Inflammatory macrophage treated with lipopolysaccharide for 1 hour (primary cell): ENCODE results near the gene VAV1.
"Not testable (repeated sequence)": the region's sequence is repeated elsewhere in the genome, so short reads cannot be mapped to it uniquely, and the experiment has no call there.

Experiments used
- DNase-seq, 2 donors: peaks; one replicate each; pipeline ENCODE4 v3.0.0-alpha.2; 2020 to 2022

The VAV1 gene

DNA sequence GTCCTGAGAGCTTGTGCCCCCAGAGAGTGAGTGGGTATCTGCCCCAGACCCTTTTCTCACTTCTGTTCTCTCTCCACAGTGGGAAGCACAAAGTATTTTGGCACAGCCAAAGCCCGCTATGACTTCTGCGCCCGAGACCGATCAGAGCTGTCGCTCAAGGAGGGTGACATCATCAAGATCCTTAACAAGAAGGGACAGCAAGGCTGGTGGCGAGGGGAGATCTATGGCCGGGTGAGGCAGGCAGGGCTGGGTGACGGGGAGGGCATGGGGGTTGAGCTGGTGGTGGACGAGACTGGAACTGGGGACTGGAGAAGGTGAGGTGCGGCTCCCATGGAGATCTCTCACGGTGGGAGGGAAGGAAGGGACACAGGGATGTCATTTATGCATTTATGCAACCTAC lies 81.4 kb downstream of the VAV1 start:
- DNase-seq, result no peak

DNA sequence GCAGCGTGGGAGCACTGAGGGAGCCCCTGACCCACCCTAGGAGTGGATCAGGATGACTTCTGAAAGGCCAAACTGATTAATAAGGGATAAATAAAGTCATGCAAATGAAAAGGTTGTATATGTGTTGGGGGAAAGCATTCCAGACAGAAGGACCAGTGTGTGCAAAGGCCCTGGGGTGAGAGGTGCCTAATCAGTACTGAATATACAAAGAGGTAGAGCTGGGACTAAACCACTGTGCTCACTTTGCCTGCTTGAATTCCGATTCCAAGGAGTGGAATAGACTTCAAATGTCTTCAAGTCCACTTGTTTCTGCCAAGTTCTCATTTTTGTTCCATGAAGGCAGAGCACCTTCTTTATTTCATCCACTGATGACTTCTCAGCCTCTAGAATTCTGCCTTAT lies 82.2 kb downstream of the VAV1 start:
- no peak for DNase-seq

DNA sequence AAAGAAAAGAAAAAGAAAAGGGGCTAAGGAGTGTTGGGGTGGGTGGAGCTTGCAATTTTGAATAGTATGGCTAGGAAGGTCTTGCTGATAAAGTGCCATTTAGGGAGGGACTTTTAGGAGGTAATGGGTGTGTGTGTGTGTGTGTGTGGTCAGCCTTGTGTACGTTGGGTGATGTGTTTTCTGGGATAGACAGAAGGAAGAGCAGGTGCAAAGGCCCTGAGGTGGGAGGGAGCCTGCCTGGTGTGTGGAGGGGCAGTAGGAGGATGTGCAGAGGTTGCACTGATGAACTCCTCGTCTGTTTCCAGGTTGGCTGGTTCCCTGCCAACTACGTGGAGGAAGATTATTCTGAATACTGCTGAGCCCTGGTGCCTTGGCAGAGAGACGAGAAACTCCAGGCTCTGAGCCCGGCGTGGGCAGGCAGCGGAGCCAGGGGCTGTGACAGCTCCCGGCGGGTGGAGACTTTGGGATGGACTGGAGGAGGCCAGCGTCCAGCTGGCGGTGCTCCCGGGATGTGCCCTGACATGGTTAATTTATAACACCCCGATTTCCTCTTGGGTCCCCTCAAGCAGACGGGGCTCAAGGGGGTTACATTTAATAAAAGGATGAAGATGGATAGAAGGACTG lies 84.4 kb downstream of the VAV1 start:
- no peak for DNase-seq

DNA sequence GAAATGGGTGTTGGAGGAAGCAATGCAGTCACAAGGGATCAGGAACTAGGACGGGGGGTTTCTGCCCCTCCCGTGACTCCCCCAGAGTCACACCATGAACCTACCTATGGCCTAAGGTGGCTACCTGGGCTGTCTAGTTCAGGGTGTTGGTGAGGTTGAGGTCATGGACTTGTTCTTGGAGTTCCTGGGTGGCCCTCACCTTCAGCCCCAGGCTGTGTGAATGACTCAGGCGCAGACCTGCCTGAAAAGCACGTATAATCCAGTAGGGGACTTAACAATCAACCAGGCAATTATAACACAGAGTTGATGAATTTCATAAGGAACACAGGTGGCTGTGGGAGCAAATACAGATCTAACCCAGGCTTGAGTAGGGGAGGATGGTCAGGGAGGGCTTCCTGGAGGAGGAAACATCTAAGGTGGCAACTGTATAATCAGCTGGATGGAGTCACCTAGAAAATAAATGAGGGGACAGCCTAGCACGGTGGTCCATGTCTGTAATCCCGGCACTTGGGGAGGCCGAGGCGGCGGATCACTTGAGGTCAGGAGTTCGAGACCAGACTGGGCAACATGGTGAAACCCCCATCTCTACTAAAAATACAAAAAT lies 89.3 kb downstream of the VAV1 start:
- DNase-seq, result no peak

DNA sequence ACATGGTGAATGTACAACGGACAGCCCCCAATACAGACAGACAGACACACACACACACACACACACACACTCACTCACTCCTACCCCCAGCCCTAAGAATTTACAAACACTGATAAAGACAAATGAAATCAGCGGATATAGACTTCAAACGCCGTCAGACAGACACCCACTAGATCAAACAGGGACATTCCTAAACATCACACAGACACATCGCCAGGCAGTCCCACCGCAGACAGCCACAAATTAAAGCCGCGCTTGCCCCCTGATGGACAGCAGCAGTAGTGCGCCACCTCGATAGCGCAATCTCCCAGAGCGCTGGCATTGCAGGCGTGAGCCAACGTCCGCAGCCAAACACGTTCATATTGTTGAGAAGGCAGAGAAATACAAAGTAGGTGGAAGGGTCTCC lies 90.2 kb downstream of the VAV1 start:
- peak; percentile 88 to 96 for DNase-seq

DNA sequence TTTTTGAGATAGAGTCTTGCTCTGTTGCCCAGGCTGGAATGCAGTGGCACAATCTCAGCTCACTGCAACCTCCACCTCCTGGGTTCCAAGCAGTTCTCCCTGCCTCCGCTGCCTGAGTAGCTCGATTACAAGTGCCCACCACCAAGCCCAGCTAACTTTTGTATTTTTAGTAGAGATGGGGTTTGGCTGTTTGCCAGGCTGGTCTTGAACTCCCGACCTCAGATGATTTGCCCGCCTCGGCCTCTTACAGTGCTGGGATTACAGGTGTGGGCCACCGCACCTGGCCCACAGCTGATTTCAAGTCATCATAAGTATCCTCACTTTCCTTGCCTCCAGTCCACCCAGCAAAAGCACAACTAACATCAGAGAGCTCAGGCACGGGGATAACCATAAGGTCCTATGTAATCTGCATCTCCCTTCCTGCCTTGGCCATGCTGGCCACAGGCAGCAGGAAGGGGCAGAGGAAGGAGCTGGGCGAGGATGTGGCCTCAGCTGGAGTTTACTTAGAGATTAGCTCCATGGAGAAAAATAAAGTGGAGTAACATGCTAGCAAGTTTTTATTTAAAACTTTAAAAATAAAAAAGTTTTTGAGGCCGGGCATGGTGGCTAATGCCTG lies 91.9 kb downstream of the VAV1 start:
- DNase-seq, result no peak

DNA sequence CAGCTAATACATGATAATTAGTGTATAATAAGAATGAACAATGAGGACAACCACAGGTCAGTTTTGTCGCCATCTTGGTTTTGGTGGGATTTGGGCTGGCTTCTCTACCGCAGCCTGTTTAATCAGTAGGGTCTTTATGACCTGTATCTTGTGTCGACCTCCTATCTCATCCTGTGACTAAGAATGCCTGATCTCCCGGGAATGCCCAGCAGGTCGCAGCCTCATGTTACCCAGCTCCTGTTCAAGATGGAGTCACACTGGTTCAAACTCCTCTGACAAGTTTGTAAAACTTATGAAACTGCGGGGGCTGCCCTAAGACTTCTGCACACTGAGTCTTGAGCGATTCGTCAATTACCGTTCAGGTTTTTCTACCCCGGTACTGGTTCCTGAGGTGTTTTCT lies 93.3 kb downstream of the VAV1 start:
- DNase-seq, result no peak

DNA sequence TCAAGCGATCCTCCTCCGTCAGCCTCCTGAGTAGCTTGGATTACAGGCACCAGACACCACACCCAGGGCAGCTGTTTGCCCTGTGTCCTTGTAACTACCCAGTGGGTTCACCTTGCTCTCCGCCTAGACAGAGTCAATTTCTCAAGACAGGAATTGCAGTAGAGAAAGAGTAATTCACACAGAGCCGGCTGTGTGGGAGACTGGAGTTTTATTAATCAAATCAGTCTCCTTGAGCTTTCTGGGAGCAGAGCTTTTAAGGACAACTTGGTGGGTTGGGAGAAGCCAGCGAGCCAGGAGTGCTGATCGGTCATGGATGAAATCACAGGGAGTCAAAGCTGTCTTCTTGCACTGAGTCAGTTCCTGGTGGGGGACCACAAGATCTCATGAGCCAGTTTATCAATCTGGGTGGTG lies 94.2 kb downstream of the VAV1 start:
- peak; percentile 35 to 70 for DNase-seq

DNA sequence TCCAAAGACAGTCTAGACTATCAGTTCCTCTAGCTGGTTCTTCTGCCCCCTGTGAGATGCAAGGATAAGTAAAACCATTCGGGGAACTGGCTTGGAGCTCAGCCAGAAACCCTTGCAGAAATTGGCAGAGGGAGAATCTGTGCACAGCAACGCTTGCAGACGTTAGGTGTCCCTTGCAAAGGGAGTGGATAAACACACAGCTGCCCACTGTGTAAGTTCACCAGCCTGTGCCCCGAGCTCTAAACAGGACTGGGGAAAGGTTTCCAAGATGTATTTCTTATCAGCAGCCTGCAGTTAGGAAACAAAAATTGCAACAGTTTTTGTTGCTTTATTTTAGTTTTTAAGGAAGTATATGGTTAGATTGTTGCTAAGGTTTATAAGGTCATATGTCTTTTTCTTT lies 95.8 kb downstream of the VAV1 start:
- peak; percentile 69 to 79 for DNase-seq

DNA sequence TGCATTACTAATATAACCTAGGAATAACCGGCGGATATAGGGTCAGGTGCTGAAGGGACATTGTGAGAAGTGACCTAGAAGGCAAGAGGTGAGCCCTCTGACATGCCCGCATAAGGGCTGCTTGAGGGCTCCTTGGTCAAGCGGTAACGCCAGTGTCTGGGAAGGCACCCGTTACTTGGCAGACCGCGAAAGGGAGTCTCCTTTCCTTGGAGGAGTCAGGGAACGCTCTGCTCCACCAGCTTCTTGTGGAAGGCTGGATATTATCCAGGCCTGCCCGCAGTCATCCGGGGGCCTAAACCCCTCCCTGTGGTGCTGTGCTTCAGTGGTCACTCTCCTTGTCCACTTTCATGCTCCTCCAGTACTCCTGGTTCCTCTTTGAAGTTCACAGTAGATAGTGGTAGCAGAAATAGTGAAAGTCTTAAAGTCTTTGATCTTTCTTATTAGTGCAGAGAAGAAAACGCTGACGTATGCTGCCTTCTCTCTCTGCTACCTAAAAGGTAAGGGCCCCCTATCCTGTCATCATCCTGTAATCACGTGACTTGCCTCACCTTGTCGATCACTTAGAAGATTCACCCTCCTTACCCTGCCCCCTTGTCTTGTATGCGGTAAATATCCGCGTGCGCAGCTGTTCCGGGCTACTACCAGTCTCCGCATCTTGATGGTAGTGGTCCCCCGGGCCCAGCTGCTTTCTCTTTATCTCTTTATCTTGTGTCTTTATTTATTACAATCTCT lies 96.8 kb downstream of the VAV1 start:
- DNase-seq, result not testable (repeated sequence)

DNA sequence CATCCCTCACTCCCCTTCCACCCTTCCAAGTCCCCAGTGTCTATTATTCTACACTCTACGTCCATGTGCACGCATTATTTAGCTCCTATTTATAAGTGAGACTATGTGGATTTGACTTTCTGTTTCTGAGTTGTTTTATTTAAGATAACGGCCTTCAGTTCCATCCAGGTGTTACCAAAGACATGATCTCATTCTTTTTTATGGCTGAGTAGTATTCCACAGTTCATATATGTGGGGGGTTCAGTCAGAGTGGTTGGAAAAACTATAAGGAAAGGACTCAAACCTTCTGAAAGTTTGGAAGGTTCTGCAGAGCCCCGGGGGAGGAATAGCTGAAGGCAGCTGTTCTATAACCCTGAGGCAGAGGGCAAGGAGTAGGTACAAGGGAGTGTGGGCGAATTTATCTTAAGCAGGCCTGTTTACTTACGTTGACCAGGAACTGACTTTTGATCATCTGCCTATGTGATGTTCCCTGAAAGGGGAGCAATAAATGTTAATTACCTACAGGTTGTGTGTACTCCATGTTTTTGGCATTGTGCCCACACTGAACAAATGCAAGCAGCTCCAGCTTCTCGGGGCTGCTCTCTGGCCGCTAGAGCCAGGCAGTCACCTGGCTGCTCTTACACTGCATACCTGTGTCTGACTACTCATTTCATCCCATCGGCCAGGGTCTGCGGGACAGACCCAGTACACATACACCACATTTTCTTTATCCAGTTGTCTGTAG lies 101.4 kb downstream of the VAV1 start:
- DNase-seq, result no peak

DNA sequence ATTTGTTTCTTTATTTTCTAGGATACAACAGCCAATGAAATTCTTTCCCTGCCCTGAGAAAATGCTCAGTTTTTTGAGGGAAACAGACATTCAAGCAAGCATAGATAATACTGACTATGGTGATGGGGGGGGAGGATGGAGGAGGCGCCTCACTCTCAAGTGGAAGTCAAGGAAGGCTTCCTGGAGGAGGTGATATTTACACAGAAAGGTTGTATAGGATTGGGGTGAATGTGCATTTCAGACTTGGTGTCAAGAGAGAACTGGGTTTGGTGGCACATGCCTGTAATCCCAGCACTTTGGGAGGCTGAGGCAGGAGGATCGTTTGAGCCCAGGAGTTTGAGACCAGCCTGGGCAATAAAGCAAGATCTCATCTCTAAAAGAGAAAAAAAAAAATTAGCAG lies 102.7 kb downstream of the VAV1 start:
- no peak for DNase-seq

DNA sequence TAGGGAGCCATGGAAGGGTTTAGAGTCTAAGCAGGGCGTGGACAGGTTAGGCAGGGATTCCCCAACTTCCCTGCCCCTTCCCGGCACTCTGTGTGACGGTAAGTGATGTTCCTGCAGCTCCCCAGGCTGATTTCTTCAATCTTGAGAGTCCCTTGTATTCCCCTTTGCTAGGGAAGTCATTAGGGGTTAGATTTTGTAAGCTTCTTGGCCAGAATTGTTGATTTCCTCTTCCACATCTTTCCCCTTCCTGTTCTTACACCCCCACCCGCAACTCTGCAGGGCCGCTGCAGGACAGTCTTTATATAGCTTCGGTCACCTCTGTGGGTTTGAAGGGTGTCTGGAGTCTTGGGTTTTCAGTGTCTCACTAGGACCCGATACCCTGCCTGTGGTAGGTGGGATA lies 104.2 kb downstream of the VAV1 start:
- DNase-seq, result peak; percentile 92 to 97

DNA sequence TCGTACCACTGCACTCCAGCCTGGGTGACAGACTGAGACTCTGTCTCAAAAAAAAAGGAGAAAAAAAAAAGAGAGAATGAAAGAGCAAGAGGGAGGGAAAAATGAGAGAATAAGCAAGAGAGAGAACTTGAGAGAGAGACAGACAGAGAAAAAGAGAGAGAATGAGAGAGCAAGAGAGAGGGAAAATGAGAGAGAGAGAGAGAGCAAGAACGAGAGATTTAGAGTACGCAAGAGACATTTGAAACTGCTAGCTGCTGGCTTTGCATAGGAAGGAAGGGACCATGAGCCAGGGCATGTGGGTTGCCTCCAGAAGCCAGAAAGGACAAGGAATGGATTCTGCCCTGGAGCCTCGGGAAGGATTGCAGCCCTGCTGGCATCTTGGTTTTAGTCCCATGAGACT lies 105.3 kb downstream of the VAV1 start:
- no peak for DNase-seq

DNA sequence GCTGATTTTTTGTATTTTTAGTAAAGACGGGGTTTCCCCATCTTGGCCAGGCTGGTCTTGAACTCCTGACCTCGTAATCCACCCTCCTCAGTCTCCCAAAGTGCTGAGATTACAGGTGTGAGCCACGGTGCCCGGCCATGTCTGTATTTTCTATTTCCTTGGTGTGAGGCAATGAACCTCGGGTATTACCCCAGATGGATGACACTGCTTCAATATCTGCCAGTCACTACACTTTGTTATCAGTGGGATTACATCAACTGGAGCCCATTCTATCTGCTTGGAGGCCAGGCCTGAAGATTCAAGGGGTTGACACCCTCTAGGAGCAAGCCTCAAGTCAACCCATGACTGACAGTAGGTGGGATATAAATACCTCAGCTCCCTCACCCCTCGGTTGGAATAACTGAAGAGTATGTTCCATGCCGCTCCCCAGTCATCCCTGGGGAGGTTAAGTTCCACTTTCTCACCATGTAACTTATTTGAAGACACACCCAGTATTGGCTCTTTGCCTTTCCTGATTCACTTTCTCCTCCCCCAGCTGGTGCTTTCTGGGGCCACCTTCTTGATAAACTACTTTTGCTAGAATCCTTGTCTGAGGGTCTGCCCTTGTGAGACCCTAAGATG lies 113.9 kb downstream of the VAV1 start:
- peak in 1 of 2 donors; percentile 50 for DNase-seq

DNA sequence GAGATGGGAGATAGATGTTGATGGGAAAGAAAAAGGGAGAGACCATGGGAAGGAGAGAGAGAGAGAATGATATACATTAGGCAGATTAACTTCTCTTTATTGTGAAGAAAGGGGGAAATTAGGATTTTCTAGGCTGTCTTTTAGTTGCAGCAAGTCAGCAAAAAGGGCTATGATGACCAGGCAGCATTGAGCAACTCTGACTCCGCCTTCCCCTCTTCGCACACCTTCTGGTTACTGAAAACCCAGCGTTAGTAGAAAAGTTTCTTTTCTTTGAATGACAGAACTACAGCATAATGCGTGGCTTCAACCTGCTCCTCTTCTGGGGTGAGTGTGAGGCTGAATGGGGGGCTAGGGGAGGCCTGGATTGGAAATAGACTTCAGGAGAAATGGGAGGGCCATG lies 114.8 kb downstream of the VAV1 start, which contains the start of gene ADGRE1:
Gene ADGRE1, plus strand, starts transcription at position 264 of the 400 bp plus-strand sequence. Its CDS starts 30 bp downstream, at position 294.
- peak; percentile 58 to 86 for DNase-seq

DNA sequence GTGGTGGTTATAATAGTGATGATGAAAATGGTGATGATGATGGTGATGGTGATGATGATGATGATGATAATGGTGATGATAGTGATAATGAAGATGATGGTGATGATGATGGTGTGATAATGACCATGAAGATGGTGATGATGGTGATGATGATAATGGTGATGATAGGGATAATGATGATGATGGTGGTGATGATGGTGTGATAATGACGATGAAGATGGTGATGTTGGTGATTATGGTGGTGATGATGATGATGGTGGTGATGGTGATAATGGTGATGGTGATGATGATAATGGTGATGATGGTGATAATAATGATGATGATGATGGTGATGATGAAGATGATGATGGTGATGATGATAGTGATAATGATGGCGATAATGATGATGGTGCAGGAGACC lies 116.5 kb downstream of the VAV1 start:
- DNase-seq, result no peak

DNA sequence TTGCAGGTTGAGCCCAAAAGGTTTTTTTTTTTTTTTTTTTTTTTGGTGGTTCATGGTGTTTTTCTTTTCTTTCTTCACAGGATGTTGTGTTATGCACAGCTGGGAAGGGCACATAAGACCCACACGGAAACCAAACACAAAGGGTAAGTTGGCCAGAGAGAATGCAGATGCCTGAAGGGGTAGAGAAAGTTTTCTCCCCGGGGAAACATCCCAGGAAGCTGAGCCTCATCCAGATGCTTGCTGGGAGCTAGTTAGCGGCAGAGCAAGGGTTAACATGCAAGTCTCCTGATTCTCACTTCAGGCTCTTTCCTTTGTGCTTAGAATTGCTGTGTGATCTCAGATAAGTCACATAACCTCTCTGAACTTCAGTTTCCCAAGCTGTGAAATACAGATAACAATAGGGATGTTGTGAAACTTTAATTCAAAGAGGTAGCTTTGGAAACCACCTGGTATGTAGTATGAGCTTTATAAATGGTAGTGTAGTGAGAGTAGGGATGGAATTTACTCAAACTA lies 117.9 kb downstream of the VAV1 start:
- DNase-seq, result no peak

DNA sequence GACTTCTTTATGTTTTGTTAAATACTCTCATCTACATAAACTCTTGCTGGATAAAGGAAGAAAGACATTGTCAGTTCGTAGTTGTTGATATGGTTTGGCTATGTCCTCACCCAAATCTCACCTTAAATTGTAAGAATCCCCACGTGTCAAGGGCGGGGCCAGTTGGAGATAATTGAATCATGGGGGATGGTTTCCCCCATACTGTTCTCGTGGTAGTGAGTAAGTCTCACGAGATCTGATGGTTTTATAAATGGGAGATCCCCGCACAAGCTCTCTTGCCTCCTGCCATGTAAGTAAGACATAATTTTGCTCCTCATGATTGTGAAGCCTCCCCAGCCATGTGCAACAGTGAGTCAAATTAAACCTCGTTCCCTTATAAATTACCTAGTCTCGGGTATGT lies 118.4 kb downstream of the VAV1 start:
- no peak for DNase-seq

DNA sequence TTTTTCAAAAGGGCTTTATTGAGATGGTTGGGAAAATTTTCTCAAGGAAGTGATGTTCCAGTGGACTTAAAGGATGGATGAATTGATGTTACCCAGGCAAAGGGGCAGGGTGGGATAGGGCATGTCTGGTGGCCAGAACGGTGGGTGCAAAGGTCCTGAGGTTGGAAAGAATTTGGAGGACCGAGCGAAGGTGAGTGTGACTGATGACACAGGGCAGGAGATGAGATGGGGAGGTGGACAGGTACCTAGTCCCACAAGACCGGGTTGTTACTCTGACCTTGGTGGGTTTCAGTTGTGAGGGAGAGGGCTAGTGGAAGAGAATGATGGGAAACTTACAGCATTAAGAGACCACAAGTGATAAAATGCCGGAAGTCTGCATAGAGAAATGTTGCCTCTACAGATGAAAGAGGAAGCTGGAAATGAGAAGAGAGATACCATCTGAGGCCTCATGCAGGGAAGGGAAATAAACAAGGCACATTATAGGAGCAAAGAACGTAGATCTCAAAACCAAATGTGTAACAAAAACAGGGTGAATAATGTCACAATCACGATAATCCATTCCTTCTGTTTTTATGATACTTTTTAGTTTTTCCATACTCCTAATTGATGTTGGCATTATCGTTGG lies 119.4 kb downstream of the VAV1 start:
- DNase-seq, result peak; percentile 33 to 56

DNA sequence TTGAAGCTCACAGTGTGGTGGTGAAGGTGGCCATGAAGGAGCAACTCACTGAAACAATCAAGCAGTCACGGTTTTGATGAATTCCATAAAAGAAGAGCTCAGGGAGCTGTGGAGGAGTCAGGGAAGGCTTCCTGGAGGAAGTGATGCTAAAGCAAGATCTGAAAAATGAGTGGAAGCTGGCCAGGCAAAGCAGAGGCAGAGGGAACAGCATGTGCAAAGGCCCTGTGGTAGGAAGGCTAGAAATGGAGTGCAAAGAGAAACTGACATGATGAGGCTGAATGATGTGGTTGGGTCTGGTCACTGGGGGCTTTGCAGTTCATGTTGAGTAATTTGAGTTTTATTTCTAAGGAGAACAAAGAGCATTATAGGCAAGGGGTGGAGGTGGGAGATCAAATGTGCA lies 121.8 kb downstream of the VAV1 start:
- DNase-seq, result no peak

DNA sequence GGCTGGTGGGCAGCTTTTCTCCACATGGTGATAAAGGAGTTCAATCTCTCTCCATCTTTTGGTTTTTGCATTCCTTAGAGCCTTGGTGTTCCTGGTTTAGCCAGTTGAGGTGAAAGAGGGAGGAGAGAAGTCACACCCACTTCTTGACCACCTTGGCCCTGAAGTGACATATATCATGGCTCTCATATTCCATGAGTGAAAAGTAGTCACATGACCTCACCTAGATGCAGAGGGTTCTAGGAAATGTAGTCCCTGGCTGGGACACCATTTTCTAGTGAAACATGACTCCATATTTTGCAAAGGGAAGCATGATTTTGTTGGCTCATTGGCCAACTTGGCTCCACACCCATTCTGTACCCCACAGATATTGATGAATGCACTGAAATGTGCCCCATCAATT lies 130.9 kb downstream of the VAV1 start:
- no peak for DNase-seq
